HepG2 (cell line): ENCODE results near the gene C19orf73. TPM values are rescaled to one million over a fixed set of nuclear protein-coding genes. Genes with fewer than 3 reads are reported as not detected.

Experiments used
- CENPBD1 ChIP-seq: sonication (generic); formaldehyde crosslinking; IDR thresholded peaks from 2 replicates; pipeline ENCODE4 v1.8.0; 2022; ENCODE audit warnings: missing genetic modification reagents, low read depth, mild to moderate bottlenecking, borderline replicate concordance
- CREBL2 ChIP-seq: sonication (generic); formaldehyde crosslinking; IDR thresholded peaks from 2 replicates; pipeline ENCODE4 v1.8.1; 2023; ENCODE audit warnings: missing genetic modification reagents, mild to moderate bottlenecking, borderline replicate concordance
- CTCF ChIP-seq: sonication (generic); formaldehyde crosslinking; IDR thresholded peaks from 2 replicates; pipeline ENCODE4 v1.5.0; 2020; ENCODE audit warnings: mild to moderate bottlenecking, missing genetic modification reagents, moderate library complexity
- DBP ChIP-seq: sonication (generic); formaldehyde crosslinking; IDR thresholded peaks from 2 replicates; pipeline ENCODE4 v1.4.0; 2020; ENCODE audit warnings: missing genetic modification reagents; ENCODE audit errors: not compliant biosample characterization
- HNRNPL ChIP-seq: fragments of 200-400 bp; formaldehyde crosslinking; IDR thresholded peaks from 2 replicates; pipeline ENCODE4 v1.6.1; 2017; ENCODE audit warnings: mild to moderate bottlenecking, low read depth, low read length
- IRF9 ChIP-seq: sonication (generic); formaldehyde crosslinking; IDR thresholded peaks from 2 replicates; pipeline ENCODE4 v1.8.0; 2022; ENCODE audit warnings: missing genetic modification reagents, mild to moderate bottlenecking, borderline replicate concordance
- MZF1 ChIP-seq: sonication (generic); formaldehyde crosslinking; IDR thresholded peaks from 2 replicates; pipeline ENCODE4 v1.8.1; 2023; ENCODE audit warnings: mild to moderate bottlenecking, missing genetic modification reagents, borderline replicate concordance
- NFIC ChIP-seq: IDR thresholded peaks from 2 replicates; pipeline ENCODE4 v1.6.1; 2012; ENCODE audit warnings: mild to moderate bottlenecking, low read length, inconsistent platforms
- NR2F2 ChIP-seq: IDR thresholded peaks from 2 replicates; pipeline ENCODE4 v1.6.1; 2012; ENCODE audit warnings: low read depth, inconsistent platforms, borderline replicate concordance
- PBX2 ChIP-seq: IDR thresholded peaks from 2 replicates; pipeline ENCODE4 v1.6.1; 2016; ENCODE audit warnings: control low read depth
- TAF15 ChIP-seq: fragments of 200-400 bp; formaldehyde crosslinking; IDR thresholded peaks from one replicate; pipeline ENCODE4 v1.6.1; 2018; ENCODE audit warnings: mild to moderate bottlenecking, low read depth, low read length; ENCODE audit not compliant: poor library complexity, severe bottlenecking
- TBX2 ChIP-seq: sonication (generic); formaldehyde crosslinking; IDR thresholded peaks from 2 replicates; pipeline ENCODE4 v1.5.0; 2020; ENCODE audit warnings: missing genetic modification reagents, mild to moderate bottlenecking, borderline replicate concordance
- ZBTB7B ChIP-seq: sonication (generic); formaldehyde crosslinking; IDR thresholded peaks from 2 replicates; pipeline ENCODE4 v1.4.0; 2020; ENCODE audit warnings: missing genetic modification reagents
- ZEB1 ChIP-seq: IDR thresholded peaks from 2 replicates; pipeline ENCODE4 v1.6.1; 2012; ENCODE audit warnings: mild to moderate bottlenecking, low read depth, inconsistent platforms; ENCODE audit not compliant: insufficient replicate concordance
- ZFP36 ChIP-seq: fragments of 150-350 bp; IDR thresholded peaks from 2 replicates; pipeline ENCODE4 v1.6.1; 2018; ENCODE audit warnings: borderline replicate concordance, low read length, low read depth; ENCODE audit not compliant: partially characterized antibody
- ZKSCAN1 ChIP-seq: fragments of 150-350 bp; IDR thresholded peaks from 2 replicates; pipeline ENCODE4 v1.6.1; 2014; ENCODE audit warnings: low read length
- ZNF232 ChIP-seq: sonication (generic); formaldehyde crosslinking; IDR thresholded peaks from 2 replicates; pipeline ENCODE4 v1.4.0; 2020; ENCODE audit warnings: missing genetic modification reagents, borderline replicate concordance
- ZNF567 ChIP-seq: sonication (generic); formaldehyde crosslinking; IDR thresholded peaks from 2 replicates; pipeline ENCODE4 v1.8.1; 2023; ENCODE audit warnings: mild to moderate bottlenecking, missing genetic modification reagents, borderline replicate concordance
- ZNF569 ChIP-seq: sonication (generic); formaldehyde crosslinking; IDR thresholded peaks from 2 replicates; pipeline ENCODE4 v1.5.0; 2020; ENCODE audit warnings: mild to moderate bottlenecking, missing genetic modification reagents, moderate library complexity, borderline replicate concordance
- ZXDC ChIP-seq: sonication (generic); formaldehyde crosslinking; IDR thresholded peaks from 2 replicates; pipeline ENCODE4 v1.5.0; 2020; ENCODE audit warnings: mild to moderate bottlenecking, missing genetic modification reagents
- polyA plus RNA-seq, 8 experiments: library from polyadenylated mRNA; depleted of rRNA in 3 of 8; stranded (reverse) in 7 of 8; unstranded in 1 of 8; fragments of >200 nt; fragmentation: Illumina TruSeq in 4 of 8; extraction: Trizol in 4 of 8; gene quantifications; 2 replicates each; pipeline versions ENCODE4 v1.2.1 to v1.2.3, GENCODE V29; 2011 to 2016; ENCODE audit warnings: low read depth in 4 of 8, missing spikeins in 1 of 8, mixed read lengths in 1 of 8; ENCODE audit not compliant: insufficient read depth in 1 of 8
- total RNA-seq, 5 experiments: library from RNA; depleted of rRNA; stranded (reverse); fragments of >200 nt; fragmentation: Illumina TruSeq; extraction: Trizol; gene quantifications; 2 replicates each; pipeline ENCODE4 v1.2.3, GENCODE V29; 2016; ENCODE audit warnings: low read depth in 1 of 5

Gene C19orf73
- total and polyA plus RNA-seq, 2 of the 13 experiments (the other 11 are each of a cell fraction or from before 2014, with no cell fraction given): 1.4 to 1.5 TPM

GRCh38 chr19:49119411-49120324, 725 bp upstream of the C19orf73 start, which contains the start of gene PPFIA3 (continued):
- no peak for TF ChIP-seq ZXDC
- no peak for TF ChIP-seq ZNF569 (CRISPR knock-in tag)
- TF ChIP-seq ZBTB7B (CRISPR knock-in tag): no peak; the same call in 1 of the 2 replicates
- no peak for TF ChIP-seq CREBL2
- TF ChIP-seq CTCF (CRISPR knock-in tag): no peak
- no peak for TF ChIP-seq NR2F2
- TF ChIP-seq TBX2: peak; percentile 80
- peak; percentile 83 for TF ChIP-seq IRF9 (CRISPR knock-in tag)
- no peak for TF ChIP-seq TAF15
- no peak for TF ChIP-seq MZF1 (CRISPR knock-in tag)
- no peak for TF ChIP-seq HNRNPL
- TF ChIP-seq ZFP36: no peak
- no peak for TF ChIP-seq ZNF567 (CRISPR knock-in tag)
- TF ChIP-seq ZEB1: no peak
- TF ChIP-seq ZKSCAN1: no peak
- no peak for TF ChIP-seq NFIC
- TF ChIP-seq DBP: no peak
- TF ChIP-seq CENPBD1 (CRISPR knock-in tag): no peak
- 0 out of 2 replicates have a peak, but pooled peaks have one; percentile 66 for TF ChIP-seq ZNF232 (CRISPR knock-in tag)
- no peak for TF ChIP-seq PBX2
